Gastroesophageal sphincter (tissue), 3 donors: ENCODE results near the gene ACAD11.

Experiments
- CTCF ChIP-seq, 4 experiments: fragments of 200-600 bp in 2 of 4; fragments of 450-650 bp in 2 of 4; sonication (generic) in 1 of 4; IDR thresholded peaks; one replicate each; pipeline ENCODE4 v1.5.1; 2017 to 2019; ENCODE audit warnings: antibody characterized with exemption in 4 of 4, mild to moderate bottlenecking in 2 of 4, moderate library complexity in 2 of 4
- EP300 ChIP-seq: sonication (generic); formaldehyde crosslinking; IDR thresholded peaks from one replicate; pipeline ENCODE4 v1.6.1; 2017; ENCODE audit warnings: antibody characterized with exemption, mild to moderate bottlenecking
- POLR2A ChIP-seq, 2 donors: fragments of 450-650 bp; IDR thresholded peaks; one replicate each; pipeline ENCODE4 v1.6.1; 2017; ENCODE audit warnings: antibody characterized with exemption in 2 of 2, mild to moderate bottlenecking in 2 of 2, moderate library complexity in 1 of 2
- POLR2AphosphoS5 ChIP-seq: sonication (generic); formaldehyde crosslinking; IDR thresholded peaks from one replicate; pipeline ENCODE4 v1.6.1; 2017; ENCODE audit warnings: antibody characterized with exemption

GRCh38 chr3:132549890-132550578, 109.6 kb downstream of the ACAD11 start:
- TF ChIP-seq POLR2A (IDR thresholded peaks at IDR 0.05) (no peak), CTCF (IDR thresholded peaks at IDR 0.05) (no peak), POLR2AphosphoS5 (no peak), EP300 (no peak)
